ENCODE data around the gene EHD3. TPM values are rescaled to one million over a fixed set of nuclear protein-coding genes. Genes with fewer than 3 reads are reported as not detected.

The EHD3 gene
- total RNA-seq, 1 donor from 2014 or later: 2.6 TPM

DNA sequence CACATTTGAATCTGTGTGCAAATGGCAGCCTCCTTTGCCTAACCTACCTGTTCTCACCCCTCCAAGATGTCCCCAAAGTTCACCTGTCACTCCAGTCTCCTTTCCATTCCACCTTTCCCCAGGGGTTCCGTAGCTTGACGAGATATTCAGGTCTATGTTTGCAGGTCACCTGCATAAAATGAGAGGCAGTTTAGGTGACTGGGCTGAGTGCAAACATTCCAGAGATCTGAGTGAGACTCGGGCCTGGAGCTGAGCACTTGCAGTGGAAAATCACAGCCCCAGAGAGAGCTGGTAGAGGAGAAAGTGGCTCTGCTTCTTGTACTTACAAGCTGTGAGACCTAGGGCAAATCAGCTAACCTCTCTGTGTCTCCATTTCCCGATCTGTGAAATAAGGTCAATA lies 36.8 kb upstream of the EHD3 start:
- Histone ChIP-seq H3K36me3 (ENCODE audit: control insufficient read depth in 3 of 3, insufficient read depth in 3 of 3, low read length in 3 of 3) (no peaks in the 10 kb centered on the region), H3K4me3 (ENCODE audit: low read length in 3 of 3) (no peak overlapping the region), H3K4me1 (ENCODE audit: control insufficient read depth in 3 of 3, insufficient read depth in 3 of 3, low read length in 3 of 3) (no peaks in the 10 kb centered on the region), H3K27me3 (ENCODE audit: control insufficient read depth in 3 of 3, insufficient read depth in 3 of 3, low read length in 3 of 3) (no peaks in the 10 kb centered on the region), H3K9ac (ENCODE audit: low read depth in 1 of 3, low read length in 3 of 3) (no peak overlapping the region), H3K9me3 (ENCODE audit: control insufficient read depth in 3 of 3, low read length in 3 of 3) (no peaks in the 10 kb centered on the region), H3K27ac (ENCODE audit: low read depth, low read length) (no peak overlapping the region)

GRCh38 chr2:31197669-31198068 lies 36.3 kb upstream of the EHD3 start:
- H3K9ac ChIP-seq (ENCODE audit: low read depth in 1 of 3, low read length in 3 of 3): no peak overlapping the region
- no peaks in the 10 kb centered on the region for H3K36me3 ChIP-seq (ENCODE audit: control insufficient read depth in 3 of 3, insufficient read depth in 3 of 3, low read length in 3 of 3)
- H3K27ac ChIP-seq (ENCODE audit: low read depth, low read length): no peak overlapping the region
- no peaks in the 10 kb centered on the region for H3K4me1 ChIP-seq (ENCODE audit: control insufficient read depth in 3 of 3, insufficient read depth in 3 of 3, low read length in 3 of 3)
- H3K9me3 ChIP-seq (ENCODE audit: control insufficient read depth in 3 of 3, low read length in 3 of 3): no peaks in the 10 kb centered on the region
- H3K4me3 ChIP-seq (ENCODE audit: low read length in 3 of 3): no peak overlapping the region
- no peaks in the 10 kb centered on the region for H3K27me3 ChIP-seq (ENCODE audit: control insufficient read depth in 3 of 3, insufficient read depth in 3 of 3, low read length in 3 of 3)

DNA sequence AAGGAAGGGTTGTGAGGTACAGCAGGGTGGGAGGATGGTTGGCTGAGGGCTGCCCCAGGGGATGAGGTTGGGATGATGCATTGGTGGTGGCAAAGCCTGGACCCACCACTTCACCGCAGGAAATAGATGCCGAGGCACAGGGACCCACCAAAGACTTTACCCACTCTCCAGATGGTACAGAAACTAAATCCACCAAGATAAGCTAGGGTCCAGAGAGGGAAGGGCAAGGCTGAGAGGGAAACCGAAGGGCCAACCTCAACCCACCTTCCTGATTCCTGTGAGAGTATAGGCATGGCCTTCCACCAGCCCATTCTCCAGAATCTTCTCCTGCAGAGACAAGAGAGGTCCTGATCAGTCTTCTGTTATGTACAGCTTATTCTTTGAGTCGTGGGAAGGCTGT lies 34.7 kb upstream of the EHD3 start:
- H3K27ac ChIP-seq (ENCODE audit: low read depth, low read length): no peak overlapping the region
- no peak overlapping the region for H3K9ac ChIP-seq (ENCODE audit: low read depth in 1 of 3, low read length in 3 of 3)
- no peak overlapping the region for H3K4me3 ChIP-seq (ENCODE audit: low read length in 3 of 3)
- H3K27me3 ChIP-seq (ENCODE audit: control insufficient read depth in 3 of 3, insufficient read depth in 3 of 3, low read length in 3 of 3): no peaks in the 10 kb centered on the region
- no peaks in the 10 kb centered on the region for H3K9me3 ChIP-seq (ENCODE audit: control insufficient read depth in 3 of 3, low read length in 3 of 3)
- H3K4me1 ChIP-seq (ENCODE audit: control insufficient read depth in 3 of 3, insufficient read depth in 3 of 3, low read length in 3 of 3): no peaks in the 10 kb centered on the region
- no peaks in the 10 kb centered on the region for H3K36me3 ChIP-seq (ENCODE audit: control insufficient read depth in 3 of 3, insufficient read depth in 3 of 3, low read length in 3 of 3)

DNA sequence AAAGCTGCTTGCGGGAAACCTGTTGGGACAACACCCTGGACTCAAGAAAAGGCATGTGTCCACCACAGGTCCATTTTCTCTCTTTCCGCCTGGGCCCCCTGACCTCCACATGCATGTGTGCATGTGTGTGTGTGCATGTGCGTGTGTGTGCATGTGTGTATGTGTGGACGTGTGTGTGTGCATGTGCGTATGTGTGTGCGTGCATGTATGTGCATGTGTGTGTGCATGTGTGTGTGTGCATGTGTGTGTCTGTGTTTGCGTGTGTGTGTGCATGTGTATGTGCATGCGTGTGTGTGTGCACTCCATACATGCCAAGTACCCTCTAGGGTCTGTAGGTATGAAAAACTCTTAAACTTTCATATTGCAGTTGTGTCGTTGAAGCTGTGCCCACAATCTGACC lies 33.0 kb upstream of the EHD3 start:
- H3K4me1 ChIP-seq (ENCODE audit: control insufficient read depth in 3 of 3, insufficient read depth in 3 of 3, low read length in 3 of 3): no peaks in the 10 kb centered on the region
- no peak overlapping the region for H3K27ac ChIP-seq (ENCODE audit: low read depth, low read length)
- no peaks in the 10 kb centered on the region for H3K36me3 ChIP-seq (ENCODE audit: control insufficient read depth in 3 of 3, insufficient read depth in 3 of 3, low read length in 3 of 3)
- no peak overlapping the region for H3K9ac ChIP-seq (ENCODE audit: low read depth in 1 of 3, low read length in 3 of 3)
- peaks cover 0 to 7% (median 4%) of the 10 kb centered on the region in 3 donors for H3K27me3 ChIP-seq (ENCODE audit: control insufficient read depth in 3 of 3, insufficient read depth in 3 of 3, low read length in 3 of 3)
- no peaks in the 10 kb centered on the region for H3K9me3 ChIP-seq (ENCODE audit: control insufficient read depth in 3 of 3, low read length in 3 of 3)
- H3K4me3 ChIP-seq (ENCODE audit: low read length in 3 of 3): no peak overlapping the region

DNA sequence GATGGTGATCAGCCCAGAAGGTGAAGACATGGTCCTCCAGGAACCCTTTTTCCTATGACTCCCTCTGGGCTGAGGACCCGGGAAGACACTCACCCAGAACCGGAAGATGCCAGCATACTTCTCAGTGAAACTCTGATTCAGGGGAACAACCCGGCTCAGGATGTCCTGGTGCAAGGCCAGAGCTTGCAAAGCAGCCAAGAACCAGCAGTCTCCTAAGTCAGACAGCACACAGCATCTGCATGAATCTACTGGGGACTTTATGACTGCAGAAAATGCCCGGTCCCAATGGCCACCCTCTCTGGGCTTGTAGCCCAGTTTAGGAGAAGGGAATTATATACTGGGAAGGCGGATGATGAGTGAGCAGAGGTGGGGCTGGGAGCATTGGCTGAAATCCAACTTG lies 31.9 kb upstream of the EHD3 start:
- Histone ChIP-seq H3K27ac (ENCODE audit: low read depth, low read length) (no peak overlapping the region), H3K4me1 (ENCODE audit: control insufficient read depth in 3 of 3, insufficient read depth in 3 of 3, low read length in 3 of 3) (no peaks in the 10 kb centered on the region), H3K9me3 (ENCODE audit: control insufficient read depth in 3 of 3, low read length in 3 of 3) (no peaks in the 10 kb centered on the region), H3K9ac (ENCODE audit: low read depth in 1 of 3, low read length in 3 of 3) (no peak overlapping the region), H3K4me3 (ENCODE audit: low read length in 3 of 3) (no peak overlapping the region), H3K27me3 (ENCODE audit: control insufficient read depth in 3 of 3, insufficient read depth in 3 of 3, low read length in 3 of 3) (peaks cover 0 to 7% (median 4%) of the 10 kb centered on the region in 3 donors), H3K36me3 (ENCODE audit: control insufficient read depth in 3 of 3, insufficient read depth in 3 of 3, low read length in 3 of 3) (no peaks in the 10 kb centered on the region)

DNA sequence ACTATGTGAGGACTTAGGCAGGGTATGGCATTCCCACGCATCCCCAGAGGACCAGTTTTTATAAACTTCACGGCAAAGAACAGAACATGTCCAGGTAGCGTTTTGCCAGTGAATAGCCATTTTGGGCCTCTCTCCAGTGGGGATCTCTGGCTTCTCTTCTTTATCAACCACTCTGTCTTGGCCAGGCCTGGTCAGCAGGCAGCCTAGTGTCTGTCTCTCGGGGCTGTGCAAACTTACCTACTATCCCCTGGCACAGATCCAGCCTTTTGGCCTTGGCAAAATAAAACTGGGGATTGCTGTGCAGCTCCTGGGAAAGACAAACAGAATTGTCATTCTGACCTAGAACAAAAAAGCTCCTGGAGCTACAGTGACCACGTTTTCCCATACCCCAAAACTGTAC lies 31.1 kb upstream of the EHD3 start:
- H3K9ac ChIP-seq (ENCODE audit: low read depth in 1 of 3, low read length in 3 of 3): no peak overlapping the region
- no peaks in the 10 kb centered on the region for H3K4me1 ChIP-seq (ENCODE audit: control insufficient read depth in 3 of 3, insufficient read depth in 3 of 3, low read length in 3 of 3)
- H3K27ac ChIP-seq (ENCODE audit: low read depth, low read length): no peak overlapping the region
- H3K4me3 ChIP-seq (ENCODE audit: low read length in 3 of 3): no peak overlapping the region
- H3K9me3 ChIP-seq (ENCODE audit: control insufficient read depth in 3 of 3, low read length in 3 of 3): no peaks in the 10 kb centered on the region
- peaks cover 0 to 7% (median 4%) of the 10 kb centered on the region in 3 donors for H3K27me3 ChIP-seq (ENCODE audit: control insufficient read depth in 3 of 3, insufficient read depth in 3 of 3, low read length in 3 of 3)
- H3K36me3 ChIP-seq (ENCODE audit: control insufficient read depth in 3 of 3, insufficient read depth in 3 of 3, low read length in 3 of 3): no peaks in the 10 kb centered on the region

GRCh38 chr2:31203916-31204315 lies 30.0 kb upstream of the EHD3 start:
- H3K27ac ChIP-seq (ENCODE audit: low read depth, low read length): no peak overlapping the region
- peaks cover 0 to 7% (median 4%) of the 10 kb centered on the region in 3 donors for H3K27me3 ChIP-seq (ENCODE audit: control insufficient read depth in 3 of 3, insufficient read depth in 3 of 3, low read length in 3 of 3)

GRCh38 chr2:31204783-31205182 lies 29.2 kb upstream of the EHD3 start:
- Histone ChIP-seq H3K4me3 (ENCODE audit: low read length in 3 of 3) (no peak overlapping the region), H3K4me1 (ENCODE audit: control insufficient read depth in 3 of 3, insufficient read depth in 3 of 3, low read length in 3 of 3) (no peaks in the 10 kb centered on the region), H3K36me3 (ENCODE audit: control insufficient read depth in 3 of 3, insufficient read depth in 3 of 3, low read length in 3 of 3) (no peaks in the 10 kb centered on the region), H3K9ac (ENCODE audit: low read depth in 1 of 3, low read length in 3 of 3) (no peak overlapping the region), H3K9me3 (ENCODE audit: control insufficient read depth in 3 of 3, low read length in 3 of 3) (no peaks in the 10 kb centered on the region), H3K27ac (ENCODE audit: low read depth, low read length) (no peak overlapping the region), H3K27me3 (ENCODE audit: control insufficient read depth in 3 of 3, insufficient read depth in 3 of 3, low read length in 3 of 3) (peaks cover 0 to 7% (median 4%) of the 10 kb centered on the region in 3 donors)

More at GRCh38 chr2:31203916-31204315, 30.0 kb upstream of the EHD3 start:
- H3K36me3 ChIP-seq (ENCODE audit: control insufficient read depth in 3 of 3, insufficient read depth in 3 of 3, low read length in 3 of 3): no peaks in the 10 kb centered on the region
- no peak overlapping the region for H3K9ac ChIP-seq (ENCODE audit: low read depth in 1 of 3, low read length in 3 of 3)
- H3K9me3 ChIP-seq (ENCODE audit: control insufficient read depth in 3 of 3, low read length in 3 of 3): no peaks in the 10 kb centered on the region
- no peaks in the 10 kb centered on the region for H3K4me1 ChIP-seq (ENCODE audit: control insufficient read depth in 3 of 3, insufficient read depth in 3 of 3, low read length in 3 of 3)
- no peak overlapping the region for H3K4me3 ChIP-seq (ENCODE audit: low read length in 3 of 3)

GRCh38 chr2:31205186-31205585 lies 28.8 kb upstream of the EHD3 start:
- Histone ChIP-seq H3K9me3 (ENCODE audit: control insufficient read depth in 3 of 3, low read length in 3 of 3) (no peaks in the 10 kb centered on the region), H3K4me3 (ENCODE audit: low read length in 3 of 3) (no peak overlapping the region), H3K9ac (ENCODE audit: low read depth in 1 of 3, low read length in 3 of 3) (no peak overlapping the region), H3K27me3 (ENCODE audit: control insufficient read depth in 3 of 3, insufficient read depth in 3 of 3, low read length in 3 of 3) (peaks cover 0 to 7% (median 4%) of the 10 kb centered on the region in 3 donors), H3K4me1 (ENCODE audit: control insufficient read depth in 3 of 3, insufficient read depth in 3 of 3, low read length in 3 of 3) (no peaks in the 10 kb centered on the region), H3K36me3 (ENCODE audit: control insufficient read depth in 3 of 3, insufficient read depth in 3 of 3, low read length in 3 of 3) (no peaks in the 10 kb centered on the region), H3K27ac (ENCODE audit: low read depth, low read length) (no peak overlapping the region)

DNA sequence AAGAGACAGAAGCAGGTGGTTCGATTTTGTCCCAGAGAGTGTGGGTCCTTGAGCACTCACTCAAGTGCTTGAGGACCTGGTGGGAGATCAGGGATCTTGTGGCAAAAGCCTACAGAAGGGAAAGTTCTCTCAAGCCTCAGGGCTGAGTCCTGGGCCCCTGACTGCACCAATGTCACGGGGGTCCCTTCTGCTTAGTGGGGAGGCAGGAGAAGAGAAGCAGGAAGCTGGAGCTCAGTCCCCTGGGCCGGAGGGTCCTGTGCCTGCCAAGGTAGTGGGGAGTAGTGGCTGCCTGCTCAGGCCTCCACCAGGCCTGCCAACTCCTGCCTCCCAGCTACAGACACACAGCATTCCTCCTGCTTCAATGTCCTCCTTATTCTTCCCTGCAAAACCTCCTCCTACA lies 28.3 kb upstream of the EHD3 start:
- no peak overlapping the region for H3K4me3 ChIP-seq (ENCODE audit: low read length in 3 of 3)
- no peaks in the 10 kb centered on the region for H3K4me1 ChIP-seq (ENCODE audit: control insufficient read depth in 3 of 3, insufficient read depth in 3 of 3, low read length in 3 of 3)
- H3K9ac ChIP-seq (ENCODE audit: low read depth in 1 of 3, low read length in 3 of 3): no peak overlapping the region
- no peaks in the 10 kb centered on the region for H3K36me3 ChIP-seq (ENCODE audit: control insufficient read depth in 3 of 3, insufficient read depth in 3 of 3, low read length in 3 of 3)
- H3K27ac ChIP-seq (ENCODE audit: low read depth, low read length): no peak overlapping the region
- peaks cover 0 to 7% (median 4%) of the 10 kb centered on the region in 3 donors for H3K27me3 ChIP-seq (ENCODE audit: control insufficient read depth in 3 of 3, insufficient read depth in 3 of 3, low read length in 3 of 3)
- no peaks in the 10 kb centered on the region for H3K9me3 ChIP-seq (ENCODE audit: control insufficient read depth in 3 of 3, low read length in 3 of 3)

GRCh38 chr2:31207790-31208189 lies 26.2 kb upstream of the EHD3 start:
- H3K36me3 ChIP-seq (ENCODE audit: control insufficient read depth in 3 of 3, insufficient read depth in 3 of 3, low read length in 3 of 3): no peaks in the 10 kb centered on the region
- no peak overlapping the region for H3K9ac ChIP-seq (ENCODE audit: low read depth in 1 of 3, low read length in 3 of 3)
- no peak overlapping the region for H3K27ac ChIP-seq (ENCODE audit: low read depth, low read length)

More at GRCh38 chr2:31207790-31208189, 26.2 kb upstream of the EHD3 start:
- Histone ChIP-seq H3K4me3 (ENCODE audit: low read length in 3 of 3) (no peak overlapping the region), H3K27me3 (ENCODE audit: control insufficient read depth in 3 of 3, insufficient read depth in 3 of 3, low read length in 3 of 3) (peaks cover 0 to 7% (median 4%) of the 10 kb centered on the region in 3 donors), H3K4me1 (ENCODE audit: control insufficient read depth in 3 of 3, insufficient read depth in 3 of 3, low read length in 3 of 3) (no peaks in the 10 kb centered on the region), H3K9me3 (ENCODE audit: control insufficient read depth in 3 of 3, low read length in 3 of 3) (no peaks in the 10 kb centered on the region)
